HG03558 (cell line): Measurements from ENCODE around the gene NFE2L1.
"Not testable (repeated sequence)": the region's sequence is repeated elsewhere in the genome, so short reads cannot be mapped to it uniquely, and the experiment has no call there.

Experiments
- ATAC-seq: cut with Tn5 transposase; IDR thresholded peaks from one replicate; pipeline ENCODE4 v1.9.1; 2021; ENCODE audit warnings: moderate number of reproducible peaks; ENCODE audit not compliant: unreplicated experiment; ENCODE audit errors: extremely low read depth

Gene NFE2L1, protein sequence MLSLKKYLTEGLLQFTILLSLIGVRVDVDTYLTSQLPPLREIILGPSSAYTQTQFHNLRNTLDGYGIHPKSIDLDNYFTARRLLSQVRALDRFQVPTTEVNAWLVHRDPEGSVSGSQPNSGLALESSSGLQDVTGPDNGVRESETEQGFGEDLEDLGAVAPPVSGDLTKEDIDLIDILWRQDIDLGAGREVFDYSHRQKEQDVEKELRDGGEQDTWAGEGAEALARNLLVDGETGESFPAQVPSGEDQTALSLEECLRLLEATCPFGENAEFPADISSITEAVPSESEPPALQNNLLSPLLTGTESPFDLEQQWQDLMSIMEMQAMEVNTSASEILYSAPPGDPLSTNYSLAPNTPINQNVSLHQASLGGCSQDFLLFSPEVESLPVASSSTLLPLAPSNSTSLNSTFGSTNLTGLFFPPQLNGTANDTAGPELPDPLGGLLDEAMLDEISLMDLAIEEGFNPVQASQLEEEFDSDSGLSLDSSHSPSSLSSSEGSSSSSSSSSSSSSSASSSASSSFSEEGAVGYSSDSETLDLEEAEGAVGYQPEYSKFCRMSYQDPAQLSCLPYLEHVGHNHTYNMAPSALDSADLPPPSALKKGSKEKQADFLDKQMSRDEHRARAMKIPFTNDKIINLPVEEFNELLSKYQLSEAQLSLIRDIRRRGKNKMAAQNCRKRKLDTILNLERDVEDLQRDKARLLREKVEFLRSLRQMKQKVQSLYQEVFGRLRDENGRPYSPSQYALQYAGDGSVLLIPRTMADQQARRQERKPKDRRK

DNA sequence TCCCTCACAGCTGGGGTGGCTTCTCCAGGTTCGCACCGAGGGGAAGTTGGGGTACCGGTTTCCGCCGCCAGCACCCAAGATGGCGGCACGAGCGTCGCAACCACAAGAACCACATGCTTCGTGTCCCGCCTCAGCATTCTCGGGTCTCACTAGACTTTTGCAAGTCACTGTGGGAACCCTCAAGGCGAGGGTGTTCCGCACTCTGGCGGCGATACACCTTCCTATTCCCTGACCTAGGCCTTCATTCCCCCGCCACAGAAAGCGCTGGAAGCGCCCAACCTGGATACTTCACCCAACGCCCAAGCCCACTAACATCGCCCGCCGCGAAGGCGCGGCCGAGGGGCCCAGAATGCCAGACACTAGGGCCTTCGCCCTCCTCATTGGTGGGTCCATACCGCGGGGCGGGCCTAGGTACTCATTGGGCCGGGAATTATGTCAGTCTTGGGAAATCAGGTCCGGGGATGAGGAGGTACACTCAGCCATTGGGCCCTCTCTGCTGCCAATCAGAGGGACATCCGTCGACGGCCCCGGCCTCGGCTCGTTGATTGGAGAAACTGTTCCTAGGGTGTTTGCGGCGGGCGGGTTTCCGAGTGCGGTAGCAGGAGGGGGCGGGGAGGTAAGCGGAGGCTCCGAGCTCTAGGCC is at the start of gene NFE2L1:
Gene NFE2L1 (plus strand): TSS at position 619 of the 643 bp plus-strand sequence. CDS start 2,760 bp downstream, outside the sequence.
- ATAC-seq = peak; percentile 73

DNA sequence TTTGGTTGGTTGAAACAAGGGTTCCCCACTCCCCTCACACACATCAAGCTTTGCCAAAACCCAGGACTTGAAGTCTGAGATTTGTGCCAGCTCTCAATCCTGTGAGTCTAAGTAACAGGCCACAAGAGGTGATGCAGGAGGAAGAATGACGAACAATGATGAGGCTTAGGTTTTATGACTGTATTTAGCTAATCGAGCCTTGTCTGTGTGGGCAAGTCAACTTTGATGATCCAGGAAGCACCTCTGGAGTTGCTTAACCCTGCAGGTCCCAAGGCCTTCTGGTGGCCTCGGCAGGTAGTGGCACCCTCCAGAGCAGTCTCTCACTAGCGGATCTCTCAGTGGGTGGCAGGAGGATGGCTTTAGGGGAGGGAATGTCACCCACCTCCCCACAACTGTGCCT is 48.6 kb upstream of the NFE2L1 start:
- no peak for ATAC-seq

DNA sequence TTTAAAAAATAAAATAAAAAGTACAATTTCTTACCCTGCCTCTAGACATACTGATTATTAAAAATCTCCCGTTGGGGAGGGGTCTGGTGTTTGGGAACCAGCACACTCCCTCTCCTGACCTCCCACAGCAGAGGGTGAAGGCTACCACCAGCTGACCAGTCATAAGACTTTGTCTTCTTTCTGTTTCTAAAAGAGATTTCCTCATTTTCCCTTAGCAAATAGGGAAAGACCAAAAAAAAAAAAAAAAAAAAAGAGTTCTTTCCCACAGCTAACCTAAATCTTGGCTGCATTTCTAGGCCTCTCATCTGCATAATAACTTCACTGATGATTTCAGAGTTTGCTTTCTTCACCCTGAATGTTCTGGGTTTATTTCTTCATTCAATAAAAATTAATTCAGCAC is 47.0 kb upstream of the NFE2L1 start:
- no peak for ATAC-seq

DNA sequence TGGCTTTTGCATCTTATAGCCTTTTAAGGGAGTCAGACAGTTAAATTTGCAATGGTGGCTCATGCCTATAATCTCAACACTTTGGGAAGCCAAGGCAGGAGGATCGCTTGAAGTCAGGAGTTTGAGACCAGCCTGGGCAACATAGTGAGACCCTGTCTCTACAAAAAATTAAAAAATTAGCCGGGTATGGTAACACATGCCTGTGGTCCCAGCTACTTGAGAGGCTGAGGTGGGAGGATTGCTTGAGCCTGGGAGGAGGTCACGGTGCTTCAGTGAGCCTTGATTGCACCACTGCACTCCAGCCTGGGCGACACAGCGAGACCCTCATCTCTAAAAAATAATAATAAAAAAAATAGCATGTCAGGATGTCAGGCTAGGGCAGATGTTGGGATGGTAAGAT is 46.5 kb upstream of the NFE2L1 start:
- ATAC-seq = not testable (repeated sequence)

DNA sequence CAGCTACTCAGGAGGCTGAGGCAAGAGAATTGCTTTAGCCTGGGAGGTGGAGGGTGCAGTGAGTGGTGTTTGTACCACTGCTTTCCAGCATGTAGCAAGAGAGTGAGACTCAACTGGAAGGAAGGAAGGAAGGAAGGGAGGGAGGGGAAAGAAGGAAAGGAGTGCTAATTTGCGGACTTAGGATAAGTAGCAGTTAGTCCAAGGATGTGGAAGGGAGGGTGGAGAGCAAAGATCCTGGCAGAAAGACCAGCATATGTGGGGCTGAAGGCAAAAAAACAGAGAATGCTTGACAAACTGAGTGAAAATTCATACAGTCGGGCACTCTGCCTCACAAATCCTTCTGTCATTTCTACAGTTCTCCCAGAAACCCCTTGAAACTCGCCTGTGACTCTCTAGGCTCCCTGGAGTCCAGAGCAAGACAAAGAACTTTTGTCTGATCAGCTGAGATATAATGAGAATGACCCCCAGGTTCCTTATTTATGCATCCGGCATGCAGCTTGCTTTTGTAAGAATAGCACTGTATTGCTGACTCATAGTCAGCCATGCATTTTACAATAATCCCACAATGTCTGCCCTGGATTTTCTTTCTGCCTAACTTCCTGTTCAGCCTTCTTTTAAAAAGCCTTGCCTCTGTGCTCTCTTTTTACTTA is 45.8 kb upstream of the NFE2L1 start:
- no peak for ATAC-seq

DNA sequence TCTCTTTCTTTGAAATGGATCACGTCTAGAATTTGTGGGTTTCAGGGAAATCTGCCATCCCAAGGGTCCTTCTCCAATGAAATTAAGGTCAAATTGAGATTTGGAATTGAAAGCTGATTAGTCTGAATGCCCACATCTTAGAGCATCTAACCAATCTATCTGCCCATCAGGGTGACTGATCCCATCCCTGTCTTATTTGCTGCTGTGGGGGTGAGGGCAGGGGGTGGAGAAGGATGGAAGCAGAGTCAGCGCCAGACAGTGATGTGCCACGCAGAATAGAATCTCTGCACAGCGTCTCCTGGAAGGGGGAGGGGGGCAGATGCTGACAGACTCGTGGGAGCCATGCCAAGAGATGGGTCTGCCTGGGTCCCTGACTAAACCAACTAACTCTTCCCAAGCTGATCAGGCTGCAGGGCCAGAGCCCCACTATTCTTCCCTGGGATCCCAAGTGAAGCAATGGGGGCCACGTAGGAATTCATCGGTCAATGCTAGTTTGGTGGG is 45.2 kb upstream of the NFE2L1 start:
- no peak for ATAC-seq

DNA sequence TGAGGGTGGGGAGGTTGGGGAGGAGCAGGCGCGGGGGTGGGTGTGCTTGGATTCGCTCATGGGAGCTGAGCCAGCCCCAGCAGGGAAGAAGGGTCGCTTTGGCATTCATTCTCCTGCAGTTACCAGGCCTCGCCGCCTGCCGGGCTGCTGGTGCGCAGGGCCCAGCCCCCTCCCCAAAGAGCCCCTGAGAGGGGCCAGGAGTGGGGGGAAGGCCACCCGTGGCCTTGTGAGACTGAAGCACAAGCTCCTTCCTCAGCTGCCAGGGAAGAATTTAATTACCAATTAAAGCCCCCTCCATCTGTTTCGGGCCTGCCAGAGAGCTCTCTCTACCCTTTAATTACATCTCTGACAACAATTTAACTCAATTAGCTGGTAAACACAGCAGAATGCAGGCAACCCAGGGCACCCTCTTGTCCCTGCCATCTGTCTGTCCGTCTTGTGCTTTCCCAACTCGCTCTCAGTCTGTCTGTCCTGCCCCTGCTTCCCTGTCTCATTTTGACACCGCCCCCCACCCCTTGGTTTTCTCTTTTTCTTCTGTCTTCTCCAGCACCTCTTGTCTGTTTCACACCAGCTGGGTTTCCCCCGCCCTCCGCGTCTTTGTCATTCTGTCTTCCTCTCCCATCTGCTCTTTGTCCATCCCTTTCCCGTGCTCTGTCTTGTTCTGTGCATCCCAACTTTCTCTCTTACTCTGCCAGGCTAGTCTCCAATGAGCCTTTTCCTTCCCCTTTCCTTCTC is 44.6 kb upstream of the NFE2L1 start:
- no peak for ATAC-seq

DNA sequence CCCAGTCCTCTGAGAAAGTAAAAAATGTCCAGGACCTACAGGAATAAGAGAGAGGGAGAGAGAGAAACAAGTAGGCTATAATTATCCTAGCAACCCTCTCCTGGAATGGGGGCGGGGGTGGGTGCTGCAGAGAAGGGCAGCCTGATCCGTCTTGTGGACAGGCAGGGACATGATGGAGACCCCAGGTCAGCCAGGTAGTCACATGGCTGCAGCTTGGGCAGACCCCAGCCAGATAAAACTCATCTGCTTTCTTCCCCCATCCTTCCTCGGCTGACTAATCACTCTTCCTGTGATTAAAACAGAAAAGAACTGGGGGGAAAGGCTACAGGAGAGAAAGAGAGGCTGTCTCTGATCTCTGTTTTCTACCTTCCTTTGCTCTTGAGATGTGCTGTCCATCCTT is 43.2 kb upstream of the NFE2L1 start:
- ATAC-seq = no peak

DNA sequence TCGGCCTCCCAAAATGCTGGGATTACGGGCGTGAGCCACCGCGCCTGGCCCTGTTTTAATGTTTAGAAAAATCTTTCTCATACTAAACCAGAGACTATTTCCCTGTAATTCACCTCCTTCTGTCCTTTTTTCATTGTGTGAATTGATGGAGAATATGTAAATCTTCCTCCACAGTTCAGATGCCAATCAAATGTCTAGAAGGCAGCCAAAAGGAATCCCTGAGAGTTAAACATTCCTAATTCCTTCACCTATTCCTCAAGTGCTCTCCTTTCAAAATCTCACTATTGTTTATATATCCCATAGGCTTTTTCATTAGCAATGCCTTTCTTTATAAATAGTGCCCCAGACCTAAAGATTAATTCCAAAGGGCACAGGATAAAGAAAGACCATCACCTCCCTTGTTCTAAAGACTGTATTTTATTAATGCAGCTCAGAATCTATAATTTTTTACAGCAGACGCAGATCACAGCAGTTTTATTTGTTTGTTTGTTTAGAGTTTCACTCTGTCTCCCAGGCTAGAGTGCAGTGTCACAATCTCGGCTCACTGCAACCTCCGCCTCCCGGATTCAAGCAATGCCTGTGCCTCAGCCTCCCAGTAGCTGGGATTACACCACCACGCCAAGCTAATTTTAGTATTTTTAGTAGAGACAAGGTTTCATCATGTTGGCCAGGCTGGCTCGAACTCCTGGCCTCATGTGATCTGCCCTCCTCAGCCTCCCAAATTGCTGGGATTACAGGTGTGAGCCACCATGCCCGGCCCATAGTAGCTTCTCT is 41.0 kb upstream of the NFE2L1 start:
- ATAC-seq = no peak

DNA sequence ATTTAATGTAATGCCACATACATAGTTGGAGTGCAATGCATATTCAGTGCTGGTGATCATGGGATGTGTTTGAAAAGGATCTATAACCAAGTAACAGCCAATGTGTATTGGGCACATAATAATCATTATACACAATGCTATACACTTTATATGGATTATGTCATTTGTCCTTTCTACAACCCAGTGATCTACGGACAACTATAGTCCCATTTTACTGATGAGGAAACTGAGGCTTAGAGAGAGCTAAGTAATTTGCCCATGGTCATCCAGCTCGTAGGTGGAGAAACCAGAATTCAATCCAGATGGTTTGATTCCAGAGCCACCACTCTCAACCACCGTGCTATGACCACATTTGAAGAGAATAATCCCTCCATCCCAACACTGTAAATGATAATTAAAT is 38.0 kb upstream of the NFE2L1 start:
- ATAC-seq = no peak

DNA sequence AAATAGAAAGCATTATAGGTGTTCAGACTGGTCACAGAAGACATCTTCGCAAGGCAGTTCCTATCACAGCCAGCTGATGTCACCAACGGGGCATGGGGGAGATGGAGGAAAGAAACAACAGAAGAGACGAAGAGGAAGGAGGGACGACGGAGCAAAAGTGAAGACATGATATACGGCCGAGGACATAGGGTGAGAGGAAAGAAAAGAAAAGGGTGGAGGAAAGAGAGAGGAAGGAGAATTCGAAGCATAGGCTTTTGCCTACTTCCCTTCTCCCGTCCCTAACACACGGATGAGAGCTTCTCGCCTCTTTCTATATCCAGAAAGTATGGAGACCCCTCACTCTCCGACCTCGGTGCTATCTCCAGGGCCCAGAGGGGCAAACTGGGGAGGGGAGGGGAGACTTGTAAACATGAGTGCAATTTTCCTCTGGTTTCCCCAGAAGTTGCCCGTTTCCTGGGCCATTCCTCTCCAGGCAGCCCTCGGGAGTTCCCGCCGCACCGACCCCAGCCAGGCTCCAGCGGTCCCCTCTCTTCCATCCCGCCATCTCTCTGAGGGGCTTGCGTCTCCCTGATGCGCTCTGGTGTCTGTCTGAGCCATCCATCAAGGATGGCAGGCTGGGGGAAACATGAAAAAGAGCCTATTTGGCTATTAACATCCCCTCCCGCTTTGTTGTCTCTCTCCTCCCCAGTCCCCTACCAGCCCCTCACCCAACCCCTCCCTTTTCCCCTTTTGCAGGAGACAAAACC is 36.6 kb upstream of the NFE2L1 start:
- ATAC-seq = no peak

DNA sequence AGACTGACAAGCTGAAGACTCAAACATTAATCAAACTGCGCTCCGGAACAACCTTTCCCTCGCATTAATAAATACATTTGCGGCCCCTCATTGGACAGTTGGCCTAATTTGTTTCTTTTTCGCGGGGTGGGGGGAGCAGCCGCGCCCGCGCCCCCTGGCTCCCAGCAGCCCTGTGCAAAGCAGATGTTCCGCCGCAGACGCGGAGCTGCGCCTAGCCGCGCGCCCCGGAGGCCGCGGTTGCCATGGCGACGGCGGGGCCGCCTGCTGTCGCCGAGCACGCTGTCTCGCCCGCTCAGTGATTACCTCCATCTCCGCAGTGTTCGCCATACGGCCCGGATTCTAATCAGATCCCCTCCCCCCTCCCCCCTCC is 36.0 kb upstream of the NFE2L1 start:
- ATAC-seq = no peak

DNA sequence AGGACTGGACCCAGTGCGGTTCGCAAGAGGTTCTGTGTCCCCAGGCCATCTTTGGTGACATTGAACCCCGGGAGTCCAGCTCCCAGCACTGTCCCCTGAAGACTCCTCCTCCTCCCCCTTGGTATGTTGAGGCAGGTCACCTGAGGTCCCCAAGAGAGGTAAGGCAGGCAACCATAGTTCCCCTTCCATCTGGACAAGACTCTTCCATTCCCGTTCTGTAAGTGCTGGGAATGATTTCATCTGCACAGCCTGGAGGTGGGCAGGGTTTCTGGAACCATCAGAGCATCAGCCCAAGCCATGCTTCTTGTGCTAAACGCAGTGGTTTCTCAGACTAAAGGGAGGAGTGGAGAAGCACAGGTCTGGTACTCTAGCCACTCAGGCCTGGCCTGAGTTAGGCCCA is 35.5 kb upstream of the NFE2L1 start:
- ATAC-seq = no peak

DNA sequence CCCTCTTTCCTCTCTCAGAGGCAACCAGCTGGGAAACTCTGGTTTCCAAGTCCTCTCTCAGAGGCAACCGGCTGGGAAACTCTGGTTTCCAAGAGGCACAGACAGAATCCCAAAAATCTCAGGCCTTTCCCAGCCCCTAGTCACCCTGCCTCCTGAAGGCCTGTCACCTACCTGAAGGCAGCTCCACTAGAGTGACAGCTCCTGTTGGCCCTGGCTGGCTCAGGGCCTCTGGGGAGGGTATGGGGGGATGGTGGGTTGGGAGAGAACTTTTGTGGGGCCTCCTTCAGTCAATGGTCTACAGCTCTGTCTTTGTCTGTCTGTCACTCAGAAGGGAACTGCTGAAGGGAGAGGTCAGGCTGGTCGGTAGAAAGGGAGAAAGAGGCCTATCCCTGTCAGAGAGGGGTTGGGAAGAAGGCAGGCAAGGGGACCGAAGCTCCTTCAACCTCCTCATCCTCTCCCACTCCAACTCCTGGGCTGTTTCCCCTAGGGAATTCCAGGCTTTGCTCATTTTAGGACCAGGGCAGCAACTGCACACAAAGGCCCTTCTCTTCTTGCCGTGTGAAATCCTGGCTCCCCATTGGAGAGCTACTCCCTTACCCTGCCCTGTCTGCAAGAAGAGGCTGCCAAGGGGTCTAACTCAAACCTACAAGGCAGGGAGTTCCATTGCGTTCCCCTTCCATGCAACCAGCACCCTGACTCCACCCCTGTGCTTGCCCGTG is 34.1 kb upstream of the NFE2L1 start:
- ATAC-seq = no peak

DNA sequence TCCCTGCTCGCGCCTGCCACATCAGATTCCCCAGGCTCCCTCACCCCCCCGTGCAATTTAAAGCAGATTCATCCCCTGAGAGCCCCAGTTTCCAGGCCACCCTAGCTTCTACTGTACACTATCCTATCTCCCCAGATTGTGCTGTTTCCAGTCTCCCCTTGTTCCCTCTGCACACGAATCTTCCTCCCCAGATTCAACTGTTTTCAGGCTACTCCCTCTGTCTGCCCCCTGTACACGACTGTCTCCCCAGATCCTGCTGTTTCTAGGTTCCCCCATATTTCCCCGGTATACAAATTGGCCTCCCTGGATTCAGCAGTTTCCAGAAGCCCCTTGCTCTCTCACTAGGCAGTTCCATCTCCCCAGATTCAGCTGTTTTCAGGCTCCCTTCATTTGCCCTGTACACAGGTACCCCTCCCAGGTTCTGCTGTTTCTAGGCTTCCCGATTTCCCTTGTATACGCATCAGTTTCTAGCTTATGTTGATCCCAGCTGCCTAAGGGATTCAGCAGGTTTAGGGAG is 33.5 kb upstream of the NFE2L1 start:
- no peak for ATAC-seq

DNA sequence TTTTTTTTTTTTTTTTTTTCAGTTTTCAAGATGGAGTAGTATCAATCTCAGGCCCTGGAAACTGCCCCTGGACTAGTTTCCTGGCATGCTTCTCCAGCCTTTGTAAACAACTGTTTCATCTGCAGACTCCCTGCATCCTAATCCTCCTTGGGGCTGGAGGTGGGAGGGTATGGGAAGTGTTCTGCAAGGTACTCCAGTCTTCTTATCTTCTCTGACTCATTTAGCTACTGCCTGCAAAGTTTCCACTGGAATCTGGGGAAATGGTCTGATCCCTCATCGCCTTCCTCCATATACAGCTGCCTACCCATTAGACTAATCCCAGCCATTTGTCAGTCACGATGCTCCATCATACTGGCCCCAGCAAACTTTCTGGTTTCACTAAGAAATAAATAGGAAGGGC is 32.0 kb upstream of the NFE2L1 start:
- no peak for ATAC-seq

DNA sequence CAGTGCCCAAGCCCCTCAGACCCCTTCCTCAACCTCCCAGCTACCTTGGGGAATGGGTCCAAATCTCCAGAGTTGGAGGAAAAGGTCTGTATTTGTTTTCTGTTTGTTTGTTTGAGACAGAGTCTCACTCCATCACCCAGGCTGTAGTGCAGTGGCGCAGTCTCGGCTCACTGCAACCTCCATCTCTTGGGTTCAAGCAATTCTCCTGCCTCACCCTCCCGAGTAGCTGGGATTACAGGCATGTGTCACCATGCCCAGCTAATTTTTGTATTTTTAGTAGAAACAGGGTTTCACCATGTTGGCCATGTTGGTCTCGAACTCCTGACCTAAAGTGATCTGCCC is 30.4 kb upstream of the NFE2L1 start:
- ATAC-seq = not testable (repeated sequence)

DNA sequence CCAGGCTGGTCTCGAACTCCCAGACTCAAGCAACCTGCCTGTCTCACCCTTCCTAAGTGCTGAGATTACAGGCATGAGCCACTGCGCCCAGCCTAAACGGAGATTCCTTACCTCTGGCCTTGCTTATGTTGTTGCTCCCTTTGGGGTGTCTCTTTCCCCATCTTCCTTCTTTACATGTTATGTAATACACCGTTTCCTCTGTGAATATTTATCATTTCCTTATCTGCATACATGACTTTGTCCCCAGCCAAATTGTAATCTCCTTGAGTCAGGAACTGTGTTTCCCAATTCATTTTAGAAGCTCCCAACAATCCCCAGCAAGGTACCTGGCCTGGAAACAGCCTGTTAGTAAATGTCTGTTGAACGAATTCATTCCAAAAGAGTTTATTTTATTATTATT is 26.2 kb upstream of the NFE2L1 start:
- ATAC-seq = no peak
